Airway epithelial cell (primary cell): ENCODE data around the gene CUEDC2. TPM values are rescaled to one million over a fixed set of nuclear protein-coding genes. Genes with fewer than 3 reads are reported as not detected.

ENCODE experiments used
- total RNA-seq: library from RNA; depleted of rRNA; stranded (reverse); fragments of >200 nt; gene quantifications from 2 replicates; pipeline ENCODE4 v1.2.3, GENCODE V29; 2015

The CUEDC2 gene, protein sequence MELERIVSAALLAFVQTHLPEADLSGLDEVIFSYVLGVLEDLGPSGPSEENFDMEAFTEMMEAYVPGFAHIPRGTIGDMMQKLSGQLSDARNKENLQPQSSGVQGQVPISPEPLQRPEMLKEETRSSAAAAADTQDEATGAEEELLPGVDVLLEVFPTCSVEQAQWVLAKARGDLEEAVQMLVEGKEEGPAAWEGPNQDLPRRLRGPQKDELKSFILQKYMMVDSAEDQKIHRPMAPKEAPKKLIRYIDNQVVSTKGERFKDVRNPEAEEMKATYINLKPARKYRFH
- total RNA-seq, result 72.5 and 80.3 TPM in 2 replicates

DNA sequence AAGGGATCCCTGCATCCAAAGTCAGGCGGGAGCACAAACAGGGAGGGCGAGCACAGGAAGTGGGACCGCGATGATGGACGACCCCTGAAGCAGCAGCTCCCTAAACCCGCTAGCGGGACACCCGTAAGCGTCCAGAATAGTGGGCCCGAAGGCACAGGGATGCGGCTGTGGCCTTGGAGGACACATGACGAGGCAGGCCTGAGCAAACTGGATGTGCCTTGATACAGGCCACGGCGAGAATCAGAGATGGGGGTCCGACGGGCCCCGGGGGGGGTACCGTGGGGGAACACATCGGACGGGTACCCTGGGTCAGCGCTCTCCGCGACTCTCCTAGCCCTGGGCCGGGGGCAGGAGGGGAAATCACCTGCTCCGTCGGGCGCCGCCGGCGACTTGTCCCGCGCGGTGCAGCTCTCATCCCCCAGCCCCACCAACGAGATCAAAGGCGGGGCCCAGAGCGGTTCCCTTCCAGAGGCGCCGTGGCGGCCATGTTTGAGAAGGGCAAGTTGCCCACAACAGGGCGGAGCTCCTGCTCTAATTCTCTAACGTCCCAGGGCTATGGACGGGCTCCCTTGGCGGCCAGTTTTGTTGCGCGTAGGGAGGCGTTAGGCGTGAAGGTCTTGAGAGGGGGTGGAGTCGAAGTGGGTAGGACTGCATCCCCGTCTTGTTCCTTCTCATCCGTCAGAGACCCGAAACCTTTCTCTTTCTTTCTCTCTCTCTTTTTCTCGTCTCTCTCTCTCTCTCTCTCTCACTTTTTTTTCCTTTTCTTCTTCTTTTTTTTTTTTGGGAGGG, at the start of gene CUEDC2:
CUEDC2 (minus strand) TSS at position 413 of the 789 bp plus-strand sequence. CDS start 7,386 bp downstream, outside the sequence.

DNA sequence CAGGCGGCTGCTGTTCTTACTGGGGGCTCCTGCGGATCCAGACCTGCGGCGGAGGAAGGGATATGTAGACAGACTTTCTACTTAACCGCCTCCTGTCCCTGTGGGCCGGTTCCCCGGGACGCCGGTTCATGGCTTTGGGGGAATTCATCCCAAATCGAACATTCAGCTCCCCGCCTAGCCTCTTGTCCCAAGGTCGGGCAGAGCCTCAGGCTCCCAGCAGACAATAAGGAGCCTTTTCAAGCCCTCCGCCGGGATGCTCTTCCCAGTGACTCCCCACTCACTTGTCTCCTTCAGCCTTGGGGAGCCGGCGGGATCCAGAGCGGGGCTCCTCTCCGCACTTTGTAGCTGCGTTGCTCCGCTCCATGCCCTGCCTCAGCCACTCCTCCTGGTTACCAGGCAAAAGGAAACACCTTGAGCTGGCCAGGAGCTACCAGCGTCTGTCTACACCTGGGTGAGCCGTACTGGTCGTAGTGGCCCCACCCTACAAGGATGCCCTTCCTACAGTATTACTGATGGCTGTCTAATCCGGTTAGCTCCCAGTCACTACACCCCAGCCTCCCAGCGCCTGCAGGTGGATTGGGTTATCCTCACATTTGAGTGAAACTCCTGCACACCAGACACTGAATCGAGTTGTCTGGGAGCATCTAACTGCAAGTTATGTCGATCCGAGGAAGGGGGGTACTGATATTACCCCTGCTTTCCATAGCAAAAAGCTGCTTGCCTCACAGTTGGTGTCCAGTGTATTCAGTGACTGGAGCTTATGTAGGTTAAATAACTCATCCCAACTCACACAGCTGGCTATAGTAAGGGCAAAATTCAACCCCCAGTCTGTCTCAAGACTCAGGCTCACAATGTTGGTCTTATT, 19.0 kb upstream of the CUEDC2 start, which contains the start of gene C10orf95:
C10orf95 (minus strand) TSS at position 439 of the 865 bp plus-strand sequence. CDS start 450 bp downstream, outside the sequence.

DNA sequence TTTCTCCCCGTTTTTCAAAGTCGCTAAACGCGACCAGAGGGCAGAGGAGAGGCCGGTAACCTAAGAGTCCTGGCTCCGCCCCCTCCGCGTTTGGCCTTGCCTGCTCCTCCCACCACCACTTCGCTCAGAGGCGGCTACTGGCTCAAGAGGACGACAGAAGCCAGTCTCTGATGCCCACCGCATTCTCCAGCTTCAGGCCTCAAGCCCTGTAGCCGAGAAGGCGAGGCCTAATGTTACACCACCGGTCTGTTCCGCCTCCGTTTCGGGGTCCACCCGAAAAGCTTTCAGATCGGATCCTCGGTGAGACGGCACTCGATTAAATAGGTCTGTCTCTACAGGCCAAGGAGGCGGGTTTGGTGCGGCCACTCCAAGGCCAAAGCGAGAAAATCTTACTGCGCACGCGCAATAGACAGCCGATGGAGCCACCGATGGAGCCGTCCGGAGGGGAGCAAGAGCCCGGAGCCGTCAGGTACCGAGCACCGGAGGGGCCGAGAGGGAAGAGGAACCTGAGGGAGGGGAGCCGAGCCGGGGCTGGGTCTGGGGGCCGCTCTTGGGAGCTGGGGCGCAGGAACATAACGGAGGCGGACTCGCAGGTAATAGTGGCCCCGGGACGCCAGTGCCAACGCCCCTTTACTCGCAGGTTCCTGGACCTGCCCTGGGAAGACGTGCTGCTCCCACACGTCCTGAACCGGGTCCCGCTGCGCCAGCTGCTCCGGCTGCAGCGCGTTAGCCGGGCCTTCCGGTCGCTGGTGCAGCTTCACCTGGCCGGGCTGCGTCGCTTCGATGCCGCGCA, 11.5 kb downstream of the CUEDC2 start, which contains the start of gene FBXL15:
FBXL15 (plus strand) TSS at position 123 of the 793 bp plus-strand sequence; CDS start at position 417, 294 bp downstream.

DNA sequence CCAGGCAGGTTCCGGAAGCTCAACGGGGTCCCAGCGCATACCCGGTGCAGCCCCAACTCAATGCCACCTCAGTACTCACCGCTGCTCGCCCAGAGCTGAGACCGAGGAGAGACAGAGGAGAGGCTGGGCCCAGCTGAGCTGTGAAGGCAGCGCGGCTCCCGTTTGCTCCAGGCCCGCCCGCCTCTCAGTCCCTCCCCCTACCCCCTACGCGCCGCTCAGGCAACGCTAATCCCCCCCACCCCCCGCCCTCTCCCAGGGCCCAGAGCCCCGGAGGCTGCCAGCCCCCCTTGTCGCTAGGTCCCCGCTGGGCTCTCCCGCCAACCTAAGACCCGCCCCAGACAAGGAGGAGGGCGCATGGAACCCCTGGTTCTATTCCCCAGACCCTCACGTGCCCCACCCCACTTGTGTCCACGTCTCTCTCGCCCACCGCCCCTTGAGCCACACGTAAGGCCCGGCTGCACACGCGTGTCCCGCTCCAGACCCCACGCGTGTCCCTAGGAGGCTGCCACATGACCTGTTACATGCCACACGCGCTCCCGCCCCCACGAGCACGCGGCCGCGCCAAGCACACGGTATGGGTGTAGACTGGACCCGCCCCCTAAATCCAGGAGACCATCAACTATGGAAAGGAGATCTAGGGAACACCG, 13.6 kb downstream of the CUEDC2 start, which contains the start of gene PSD:
PSD (minus strand) TSS at position 164 of the 647 bp plus-strand sequence. CDS start 1,747 bp downstream, outside the sequence.

DNA sequence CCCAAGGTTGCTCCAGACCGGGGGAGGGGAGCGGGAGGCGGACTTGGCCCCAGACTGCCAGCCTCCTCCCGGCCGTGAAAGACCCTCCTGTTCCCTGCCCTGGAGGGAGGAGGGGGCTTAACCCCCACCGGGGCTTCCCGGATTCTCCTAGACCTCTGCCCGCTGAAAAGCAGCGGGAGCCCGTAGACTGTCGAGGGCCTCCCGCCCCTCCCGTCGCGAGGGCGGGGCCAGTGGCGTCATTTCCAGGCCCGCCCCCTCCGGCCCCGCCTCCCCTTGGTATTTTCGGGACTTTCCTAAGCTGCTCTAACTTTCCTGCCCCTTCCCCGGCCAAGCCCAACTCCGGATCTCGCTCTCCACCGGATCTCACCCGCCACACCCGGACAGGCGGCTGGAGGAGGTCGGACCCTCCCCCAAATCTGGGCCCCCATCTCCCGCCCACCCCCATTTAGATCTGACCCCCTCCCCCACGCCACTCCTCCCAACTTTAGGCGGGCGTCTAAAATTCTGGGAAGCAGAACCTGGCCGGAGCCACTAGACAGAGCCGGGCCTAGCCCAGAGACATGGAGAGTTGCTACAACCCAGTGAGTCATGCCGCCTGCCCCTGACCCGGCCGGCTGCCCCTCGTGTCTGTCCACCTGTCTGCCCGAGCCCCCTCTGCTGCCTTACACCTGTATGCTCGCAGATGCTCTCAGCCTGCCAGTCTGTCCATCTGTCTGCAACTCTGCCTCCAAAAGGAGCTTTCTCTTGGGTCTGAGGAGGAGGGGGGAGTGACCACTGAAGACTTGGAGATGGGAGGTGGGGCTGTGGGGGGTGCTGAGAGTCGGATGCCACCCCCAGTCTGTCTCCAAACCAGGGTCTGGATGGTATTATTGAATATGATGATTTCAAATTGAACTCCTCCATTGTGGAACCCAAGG, 36.7 kb downstream of the CUEDC2 start, which contains the start of gene NFKB2:
NFKB2 (plus strand) TSS at position 306 of the 917 bp plus-strand sequence; CDS start at position 561, 255 bp downstream.

Other genes with a start within 250 kb of the CUEDC2 start
- 0.56 TPM in 1 of 2 replicates, not detected in the other for gene ELOVL3, start 206.3 kb downstream of the CUEDC2 start, total RNA-seq
- gene PITX3, start 191.1 kb downstream of the CUEDC2 start, total RNA-seq, result not detected in 2 replicates
- 31.0 and 45.8 TPM in 2 replicates for gene GBF1, start 187.0 kb downstream of the CUEDC2 start, total RNA-seq
- 24.2 and 29.1 TPM in 2 replicates for gene NFKB2, start 36.9 kb downstream of the CUEDC2 start, total RNA-seq
- gene PSD, start 13.8 kb downstream of the CUEDC2 start, total RNA-seq, result 0.09 and 0.63 TPM in 2 replicates
- gene FBXL15, start 11.7 kb downstream of the CUEDC2 start, total RNA-seq, result 17.7 and 19.2 TPM in 2 replicates
- gene C10orf95, start 19.0 kb upstream of the CUEDC2 start, total RNA-seq, result 2.3 and 3.6 TPM in 2 replicates
- gene ACTR1A, start 70.1 kb upstream of the CUEDC2 start, total RNA-seq, result 105 and 138 TPM in 2 replicates
- 5.3 and 6.8 TPM in 2 replicates for gene SUFU, start 71.4 kb upstream of the CUEDC2 start, total RNA-seq
- 80.5 and 84.4 TPM in 2 replicates for gene TRIM8, start 211.9 kb upstream of the CUEDC2 start, total RNA-seq